ENCODE measurements around the gene TEAD1.

The TEAD1 gene

DNA sequence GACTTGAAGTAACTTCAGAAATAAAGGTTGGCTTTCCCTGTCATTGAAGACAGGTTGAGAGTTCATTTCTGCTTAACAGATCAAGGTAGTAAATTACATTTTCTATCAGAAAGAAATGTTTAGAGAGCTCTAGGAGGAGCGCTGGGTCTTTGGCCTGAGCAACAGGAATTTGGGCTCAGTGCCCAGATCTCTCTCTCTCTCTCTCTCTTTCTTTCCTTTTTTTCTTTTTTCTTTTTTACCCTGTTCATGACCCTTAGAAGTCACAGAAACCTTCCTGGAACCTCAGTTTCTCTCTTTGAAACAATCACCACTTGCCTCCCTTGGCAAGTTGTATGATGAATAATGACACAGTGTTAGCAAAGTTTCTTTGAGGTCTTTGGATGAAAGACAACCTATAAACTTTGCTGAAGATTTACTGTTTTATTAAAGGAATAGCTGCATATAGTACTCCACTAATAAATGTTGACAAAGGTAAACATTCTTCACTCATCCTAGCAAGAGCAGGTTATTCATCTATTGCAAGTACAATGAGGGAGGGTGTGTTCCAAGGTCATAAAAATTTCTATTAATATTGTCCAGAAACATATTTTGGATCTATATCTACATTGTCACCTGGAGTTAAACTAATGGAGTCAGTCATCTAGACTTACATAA, 299.4 kb downstream of the TEAD1 start:
- Histone ChIP-seq H3K9me3 (ENCODE audit: low read length) (no peaks in the 10 kb centered on the region), H3K4me1 (ENCODE audit: insufficient read depth, low read length) (peaks cover 10% of the 10 kb centered on the region), H3K27me3 (ENCODE audit: control insufficient read depth in 1 of 2, insufficient read depth in 2 of 2, low read length in 2 of 2) (no peaks in the 10 kb centered on the region), H3K36me3 (ENCODE audit: insufficient read depth, low read length) (no peaks in the 10 kb centered on the region), H3K27ac (ENCODE audit: low read depth, low read length) (no peak overlapping the region), H3K9ac (ENCODE audit: low read length) (no peak overlapping the region), H3K4me3 (ENCODE audit: low read depth in 1 of 2, low read length in 2 of 2) (no peak overlapping the region)

- Histone ChIP-seq H3K4me3 (ENCODE audit: low read depth in 1 of 2, low read length in 2 of 2) (no peak overlapping the region), H3K9ac (ENCODE audit: low read length) (no peak overlapping the region), H3K36me3 (ENCODE audit: insufficient read depth, low read length) (no peaks in the 10 kb centered on the region), H3K9me3 (ENCODE audit: low read length) (no peaks in the 10 kb centered on the region), H3K27ac (ENCODE audit: low read depth, low read length) (no peak overlapping the region), H3K27me3 (ENCODE audit: control insufficient read depth in 1 of 2, insufficient read depth in 2 of 2, low read length in 2 of 2) (no peaks in the 10 kb centered on the region), H3K4me1 (ENCODE audit: insufficient read depth, low read length) (peaks cover 10% of the 10 kb centered on the region)
These were observed 301.0 kb downstream of the TEAD1 start for GRCh38 chr11:12975195-12975594.

- no peak overlapping the region for H3K27ac ChIP-seq (ENCODE audit: low read depth, low read length)
- no peak overlapping the region for H3K4me3 ChIP-seq (ENCODE audit: low read depth in 1 of 2, low read length in 2 of 2)
- no peaks in the 10 kb centered on the region for H3K9me3 ChIP-seq (ENCODE audit: low read length)
- no peaks in the 10 kb centered on the region for H3K36me3 ChIP-seq (ENCODE audit: insufficient read depth, low read length)
- H3K9ac ChIP-seq (ENCODE audit: low read length), result no peak overlapping the region
- H3K4me1 ChIP-seq (ENCODE audit: insufficient read depth, low read length), result no peaks in the 10 kb centered on the region
- no peaks in the 10 kb centered on the region for H3K27me3 ChIP-seq (ENCODE audit: control insufficient read depth in 1 of 2, insufficient read depth in 2 of 2, low read length in 2 of 2)
These were observed 305.9 kb downstream of the TEAD1 start for GRCh38 chr11:12979928-12980689.

DNA sequence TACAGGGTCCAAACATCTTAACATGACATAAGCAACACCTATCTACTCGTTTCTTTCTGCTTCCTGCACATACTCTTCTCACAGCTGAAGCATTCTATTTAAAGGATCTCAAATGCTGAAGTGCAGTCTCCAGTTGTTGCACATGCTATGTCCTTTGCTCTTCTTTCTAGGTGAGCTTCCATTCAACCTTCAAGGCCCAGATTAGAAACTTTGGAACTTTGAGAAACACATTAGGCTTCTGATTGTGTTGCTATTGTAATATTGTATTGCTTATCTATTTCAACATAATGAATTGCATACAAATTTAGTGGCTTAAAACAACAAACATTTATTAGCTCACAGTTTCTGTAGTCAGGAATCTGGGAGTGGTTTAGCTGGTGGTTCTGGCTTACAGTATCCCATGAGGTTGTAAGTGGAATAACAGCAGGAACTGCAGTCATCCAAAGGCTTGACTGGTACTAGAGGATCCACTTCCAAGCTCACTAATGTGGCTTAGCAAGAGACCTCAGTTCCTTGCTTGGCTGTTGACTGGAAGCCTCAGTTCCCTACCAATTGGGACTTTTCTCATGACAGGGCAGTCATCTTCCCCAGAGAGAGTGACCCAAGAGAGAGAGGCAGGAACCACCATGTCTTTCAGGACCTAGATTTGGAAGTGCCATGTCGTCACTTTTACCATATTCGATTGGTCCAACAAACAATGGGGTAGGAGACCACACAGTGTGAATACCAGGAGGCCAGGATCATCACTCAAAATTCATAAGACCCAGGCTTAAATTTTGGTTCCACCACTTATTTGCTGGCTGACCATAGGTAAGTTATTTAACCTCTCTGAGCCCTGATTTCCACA, 307.7 kb downstream of the TEAD1 start:
- H3K4me3 ChIP-seq (ENCODE audit: low read depth in 1 of 2, low read length in 2 of 2), result no peak overlapping the region
- H3K9ac ChIP-seq (ENCODE audit: low read length), result no peak overlapping the region
- no peak overlapping the region for H3K27ac ChIP-seq (ENCODE audit: low read depth, low read length)
- no peaks in the 10 kb centered on the region for H3K27me3 ChIP-seq (ENCODE audit: control insufficient read depth in 1 of 2, insufficient read depth in 2 of 2, low read length in 2 of 2)
- H3K4me1 ChIP-seq (ENCODE audit: insufficient read depth, low read length), result no peaks in the 10 kb centered on the region
- H3K36me3 ChIP-seq (ENCODE audit: insufficient read depth, low read length), result no peaks in the 10 kb centered on the region
- no peaks in the 10 kb centered on the region for H3K9me3 ChIP-seq (ENCODE audit: low read length)

GRCh38 chr11:12983336-12983735, 309.1 kb downstream of the TEAD1 start:
- no peak overlapping the region for H3K9ac ChIP-seq (ENCODE audit: low read length)
- H3K27me3 ChIP-seq (ENCODE audit: control insufficient read depth in 1 of 2, insufficient read depth in 2 of 2, low read length in 2 of 2), result no peaks in the 10 kb centered on the region
- H3K4me1 ChIP-seq (ENCODE audit: insufficient read depth, low read length), result no peaks in the 10 kb centered on the region
- no peaks in the 10 kb centered on the region for H3K9me3 ChIP-seq (ENCODE audit: low read length)
- H3K27ac ChIP-seq (ENCODE audit: low read depth, low read length), result no peak overlapping the region
- H3K36me3 ChIP-seq (ENCODE audit: insufficient read depth, low read length), result no peaks in the 10 kb centered on the region
- no peak overlapping the region for H3K4me3 ChIP-seq (ENCODE audit: low read depth in 1 of 2, low read length in 2 of 2)

DNA sequence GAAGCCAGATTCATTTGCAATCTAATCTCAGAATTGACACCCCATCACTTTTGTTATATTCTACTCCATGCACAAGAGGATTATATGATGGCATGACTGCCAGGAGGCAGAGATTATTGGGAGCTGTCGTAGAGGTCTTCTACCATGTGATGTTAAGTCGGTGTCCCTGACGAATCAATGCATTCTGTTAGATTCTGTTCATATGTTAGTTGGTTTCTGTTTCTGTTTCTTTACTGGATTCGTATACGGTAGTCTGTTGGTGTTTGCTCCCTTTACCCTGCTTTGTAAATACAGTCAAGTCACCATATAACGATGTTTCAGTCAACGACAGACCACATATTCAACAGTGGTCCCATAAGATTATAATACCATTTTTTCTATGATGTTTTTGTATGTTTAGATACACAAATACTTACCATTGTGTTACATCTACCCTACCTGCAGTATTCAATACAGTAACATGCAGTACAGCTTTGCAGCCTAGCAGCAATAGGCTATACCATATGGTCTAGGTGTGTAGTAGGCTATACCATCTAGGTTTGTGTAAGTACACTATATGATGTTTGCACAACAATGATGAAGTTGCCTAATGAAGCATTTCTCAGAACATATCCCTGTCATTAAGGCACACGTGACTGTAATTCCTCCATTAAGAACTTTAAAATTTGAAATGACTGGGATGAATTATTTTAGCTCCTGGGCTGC, 312.1 kb downstream of the TEAD1 start:
- Histone ChIP-seq H3K4me1 (ENCODE audit: insufficient read depth, low read length) (no peaks in the 10 kb centered on the region), H3K36me3 (ENCODE audit: insufficient read depth, low read length) (no peaks in the 10 kb centered on the region), H3K27me3 (ENCODE audit: control insufficient read depth in 1 of 2, insufficient read depth in 2 of 2, low read length in 2 of 2) (no peaks in the 10 kb centered on the region), H3K27ac (ENCODE audit: low read depth, low read length) (no peak overlapping the region), H3K4me3 (ENCODE audit: low read depth in 1 of 2, low read length in 2 of 2) (no peak overlapping the region), H3K9ac (ENCODE audit: low read length) (no peak overlapping the region), H3K9me3 (ENCODE audit: low read length) (no peaks in the 10 kb centered on the region)

DNA sequence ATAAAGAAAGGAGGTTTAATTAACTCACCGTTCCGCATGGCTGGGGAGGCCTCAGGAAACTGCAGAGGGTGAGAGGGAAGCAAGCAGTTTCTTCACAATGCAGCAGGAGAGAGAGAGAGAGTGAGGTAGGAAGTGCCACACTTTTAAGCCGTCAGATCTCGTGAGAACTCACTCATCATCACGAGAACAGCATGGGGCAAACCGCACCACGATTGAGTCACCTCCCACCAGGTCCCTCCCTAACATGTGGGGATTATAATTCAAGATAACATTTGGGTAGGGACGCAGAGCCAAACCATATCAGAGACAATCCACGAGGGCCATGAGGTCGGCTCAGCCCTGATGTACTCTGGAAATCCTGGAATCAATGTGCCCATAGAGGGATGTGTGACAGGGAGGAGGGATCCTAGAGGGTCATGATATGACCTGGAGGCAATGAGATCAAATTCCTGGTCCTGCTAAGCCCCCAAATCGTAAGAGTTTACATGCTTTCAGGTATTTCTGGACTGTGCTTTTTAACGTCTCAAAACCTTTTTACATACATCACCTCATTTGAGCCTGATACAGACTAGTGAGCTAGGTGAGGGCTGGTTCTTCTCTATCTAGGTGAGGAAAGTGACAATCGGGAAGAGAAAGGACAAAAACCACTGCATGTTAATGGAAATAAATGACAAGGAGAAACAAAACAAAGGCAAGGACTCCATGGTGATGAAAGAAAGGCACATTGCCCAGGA, 315.4 kb downstream of the TEAD1 start:
- no peaks in the 10 kb centered on the region for H3K9me3 ChIP-seq (ENCODE audit: low read length)
- H3K36me3 ChIP-seq (ENCODE audit: insufficient read depth, low read length), result no peaks in the 10 kb centered on the region
- H3K4me3 ChIP-seq (ENCODE audit: low read depth in 1 of 2, low read length in 2 of 2), result no peak overlapping the region
- no peak overlapping the region for H3K27ac ChIP-seq (ENCODE audit: low read depth, low read length)
- no peaks in the 10 kb centered on the region for H3K4me1 ChIP-seq (ENCODE audit: insufficient read depth, low read length)
- H3K9ac ChIP-seq (ENCODE audit: low read length), result no peak overlapping the region
- H3K27me3 ChIP-seq (ENCODE audit: control insufficient read depth in 1 of 2, insufficient read depth in 2 of 2, low read length in 2 of 2), result no peaks in the 10 kb centered on the region

- Histone ChIP-seq H3K36me3 (ENCODE audit: insufficient read depth, low read length) (no peaks in the 10 kb centered on the region), H3K27ac (ENCODE audit: low read depth, low read length) (no peak overlapping the region), H3K4me1 (ENCODE audit: insufficient read depth, low read length) (no peaks in the 10 kb centered on the region), H3K4me3 (ENCODE audit: low read depth in 1 of 2, low read length in 2 of 2) (no peak overlapping the region), H3K9ac (ENCODE audit: low read length) (no peak overlapping the region), H3K27me3 (ENCODE audit: control insufficient read depth in 1 of 2, insufficient read depth in 2 of 2, low read length in 2 of 2) (no peaks in the 10 kb centered on the region), H3K9me3 (ENCODE audit: low read length) (no peaks in the 10 kb centered on the region)
These were observed 315.9 kb downstream of the TEAD1 start for GRCh38 chr11:12990162-12990480.

DNA sequence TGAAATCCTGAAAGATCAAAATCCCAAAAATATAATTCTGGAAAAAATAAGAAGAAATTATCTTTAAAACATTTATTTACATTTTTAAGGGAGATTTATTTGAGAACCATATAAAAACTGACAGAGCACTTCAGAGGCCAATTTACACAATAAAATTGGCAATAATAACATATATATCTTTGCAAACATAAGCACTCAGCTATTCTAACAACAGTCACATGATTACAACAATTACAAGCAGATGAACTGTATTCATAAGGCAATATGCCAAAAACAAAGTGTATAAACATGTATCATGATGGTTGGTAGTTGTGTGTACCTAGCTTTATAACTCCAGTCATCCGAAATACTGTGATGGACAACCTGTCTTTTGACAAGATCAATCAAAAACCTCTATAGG, 317.2 kb downstream of the TEAD1 start:
- no peaks in the 10 kb centered on the region for H3K9me3 ChIP-seq (ENCODE audit: low read length)
- H3K9ac ChIP-seq (ENCODE audit: low read length), result no peak overlapping the region
- no peaks in the 10 kb centered on the region for H3K4me1 ChIP-seq (ENCODE audit: insufficient read depth, low read length)
- no peak overlapping the region for H3K4me3 ChIP-seq (ENCODE audit: low read depth in 1 of 2, low read length in 2 of 2)
- no peaks in the 10 kb centered on the region for H3K27me3 ChIP-seq (ENCODE audit: control insufficient read depth in 1 of 2, insufficient read depth in 2 of 2, low read length in 2 of 2)
- H3K36me3 ChIP-seq (ENCODE audit: insufficient read depth, low read length), result no peaks in the 10 kb centered on the region
- no peak overlapping the region for H3K27ac ChIP-seq (ENCODE audit: low read depth, low read length)

- no peaks in the 10 kb centered on the region for H3K9me3 ChIP-seq (ENCODE audit: low read length)
- no peak overlapping the region for H3K27ac ChIP-seq (ENCODE audit: low read depth, low read length)
- no peaks in the 10 kb centered on the region for H3K27me3 ChIP-seq (ENCODE audit: control insufficient read depth in 1 of 2, insufficient read depth in 2 of 2, low read length in 2 of 2)
- H3K36me3 ChIP-seq (ENCODE audit: insufficient read depth, low read length), result no peaks in the 10 kb centered on the region
- H3K4me3 ChIP-seq (ENCODE audit: low read depth in 1 of 2, low read length in 2 of 2), result no peak overlapping the region
- H3K9ac ChIP-seq (ENCODE audit: low read length), result no peak overlapping the region
- H3K4me1 ChIP-seq (ENCODE audit: insufficient read depth, low read length), result no peaks in the 10 kb centered on the region
These were observed 319.4 kb downstream of the TEAD1 start for GRCh38 chr11:12993626-12994025.
